ENCODE results near the gene DLG2.

GRCh38 chr11:85651118-85651517 lies 24.0 kb upstream of the DLG2 start:
- TF ChIP-seq CTCF (IDR thresholded peaks at IDR 0.05; ENCODE audit: insufficient read depth, low read depth, low read length): no peak
- TF ChIP-seq EZH2 (IDR thresholded peaks at IDR 0.05; ENCODE audit: insufficient read depth, low read length): no peak
